ENCODE data around the gene SLC22A23. TPM values are rescaled to one million over a fixed set of nuclear protein-coding genes. Genes with fewer than 3 reads are reported as not detected.

SLC22A23 gene
- total RNA-seq, 1 experiment from 2014 or later: 6.8 TPM

DNA sequence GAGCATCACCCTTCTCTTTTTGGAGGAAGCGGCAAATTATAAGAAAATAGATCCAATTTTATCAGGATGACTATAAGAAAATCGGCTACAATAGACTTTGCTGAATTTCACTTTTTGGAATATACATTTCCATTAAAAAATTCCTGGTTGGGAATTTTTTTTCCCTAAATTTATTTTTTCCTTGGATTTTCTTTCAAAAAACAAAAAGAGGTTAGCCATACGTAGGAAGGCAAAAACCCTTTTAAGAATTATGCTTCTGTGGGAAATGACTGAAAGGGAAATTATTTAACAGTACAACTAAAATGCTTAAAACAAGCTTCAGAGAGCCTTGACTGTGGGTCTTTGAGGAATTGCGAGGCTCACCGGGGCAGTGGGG is 86.9 kb downstream of the SLC22A23 start:
- Mint-ChIP-seq H3K4me1 (peaks cover 8 to 9% of the 10 kb centered on the region in 2 experiments), H3K27ac (no peak overlapping the region), H3K27me3 (ENCODE audit: low read depth) (no peaks in the 10 kb centered on the region; the same call in 1 of the 2 replicates), H3K36me3 (ENCODE audit: insufficient read depth in 1 of 3, low read depth in 3 of 3) (peaks cover 0 to 5% (median 0%) of the 10 kb centered on the region in 3 experiments; a peak in 2 of 7 replicates), H3K9me3 (no peaks in the 10 kb centered on the region), H3K4me3 (no peak overlapping the region)
- no peak overlapping the region for H2AK5ac ChIP-seq (ENCODE audit: insufficient read length, low read length)
- no peak overlapping the region for H2BK12ac ChIP-seq (ENCODE audit: insufficient read length, low read depth, low read length)
- H4K91ac ChIP-seq (ENCODE audit: insufficient read length, low read depth, low read length): no peak overlapping the region
- no peaks in the 10 kb centered on the region; the same call in 1 of the 2 replicates for H3K79me2 ChIP-seq (ENCODE audit: insufficient read depth, low read length)
- no peaks in the 10 kb centered on the region; the same call in 1 of the 2 replicates for H3K4me1 ChIP-seq (ENCODE audit: insufficient read depth, low read length)
- no peak overlapping the region for H3K14ac ChIP-seq (ENCODE audit: insufficient read depth, low read length)
- no peak overlapping the region for H2BK5ac ChIP-seq (ENCODE audit: insufficient read length, low read length)
- H3K9me3 ChIP-seq (ENCODE audit: control insufficient read depth, low read depth, low read length): no peaks in the 10 kb centered on the region
- no peak overlapping the region for H3K56ac ChIP-seq (ENCODE audit: insufficient read length, low read depth, low read length)
- H3K4me2 ChIP-seq (ENCODE audit: insufficient read depth, insufficient read length, low read length): no peak overlapping the region
- no peak overlapping the region for H2AFZ ChIP-seq (ENCODE audit: low read length)
- no peak overlapping the region for H3T11ph ChIP-seq (ENCODE audit: low read length)
- no peak overlapping the region for H3K18ac ChIP-seq (ENCODE audit: insufficient read length, low read depth, low read length)
- no peaks in the 10 kb centered on the region for H3K23me2 ChIP-seq (ENCODE audit: insufficient read length, low read depth, low read length, poor library complexity, severe bottlenecking)
- H4K8ac ChIP-seq (replicated peaks; ENCODE audit: insufficient read length, low read depth, low read length): no peak overlapping the region
- H3K27ac ChIP-seq (ENCODE audit: insufficient read length, low read depth, low read length): no peak overlapping the region
- peaks cover 2% of the 10 kb centered on the region for H4K20me1 ChIP-seq (ENCODE audit: control insufficient read depth, insufficient read depth, insufficient read length)
- no peaks in the 10 kb centered on the region for H3K27me3 ChIP-seq (ENCODE audit: insufficient read depth, low read length)
- whole genome bisulfite sequencing (ENCODE audit: extremely low coverage, insufficient read length, low lambda C conversion rate): no CpG with 5 or more reads among the region's 5 CpGs
- TF ChIP-seq, protein P1, sequence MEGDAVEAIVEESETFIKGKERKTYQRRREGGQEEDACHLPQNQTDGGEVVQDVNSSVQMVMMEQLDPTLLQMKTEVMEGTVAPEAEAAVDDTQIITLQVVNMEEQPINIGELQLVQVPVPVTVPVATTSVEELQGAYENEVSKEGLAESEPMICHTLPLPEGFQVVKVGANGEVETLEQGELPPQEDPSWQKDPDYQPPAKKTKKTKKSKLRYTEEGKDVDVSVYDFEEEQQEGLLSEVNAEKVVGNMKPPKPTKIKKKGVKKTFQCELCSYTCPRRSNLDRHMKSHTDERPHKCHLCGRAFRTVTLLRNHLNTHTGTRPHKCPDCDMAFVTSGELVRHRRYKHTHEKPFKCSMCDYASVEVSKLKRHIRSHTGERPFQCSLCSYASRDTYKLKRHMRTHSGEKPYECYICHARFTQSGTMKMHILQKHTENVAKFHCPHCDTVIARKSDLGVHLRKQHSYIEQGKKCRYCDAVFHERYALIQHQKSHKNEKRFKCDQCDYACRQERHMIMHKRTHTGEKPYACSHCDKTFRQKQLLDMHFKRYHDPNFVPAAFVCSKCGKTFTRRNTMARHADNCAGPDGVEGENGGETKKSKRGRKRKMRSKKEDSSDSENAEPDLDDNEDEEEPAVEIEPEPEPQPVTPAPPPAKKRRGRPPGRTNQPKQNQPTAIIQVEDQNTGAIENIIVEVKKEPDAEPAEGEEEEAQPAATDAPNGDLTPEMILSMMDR (conservative IDR thresholded peaks at IDR 0.05): no peak
- H2BK20ac ChIP-seq (ENCODE audit: low read depth, low read length, poor library complexity, severe bottlenecking): no peak overlapping the region
- no peak overlapping the region for H3K4ac ChIP-seq (ENCODE audit: low read depth, low read length)
- H3K79me1 ChIP-seq (ENCODE audit: insufficient read depth, low read depth, low read length, poor library complexity, severe bottlenecking): no peaks in the 10 kb centered on the region
- H4K5ac ChIP-seq (ENCODE audit: insufficient read length, low read depth, low read length): no peak overlapping the region
- H3K23ac ChIP-seq (ENCODE audit: insufficient read length, low read depth, low read length): no peak overlapping the region
- no peak overlapping the region for H3K9ac ChIP-seq (ENCODE audit: extremely low read depth, insufficient read length, low read length)
- H2BK120ac ChIP-seq (ENCODE audit: low read depth, low read length, poor library complexity, severe bottlenecking): no peak overlapping the region
- no peak for DNase-seq
- no peak overlapping the region for H2BK15ac ChIP-seq (ENCODE audit: low read depth, low read length)
